GM19099 (cell line): ENCODE results near the gene YY1.

Source experiments
- POLR2A ChIP-seq: IDR thresholded peaks from 3 replicates; pipeline ENCODE4 v1.6.1; 2011; ENCODE audit warnings: low read depth; ENCODE audit not compliant: insufficient read length; ENCODE audit errors: extremely low read depth

The YY1 gene

GRCh38 chr14:100262545-100262944, 23.6 kb downstream of the YY1 start:
- no peak for TF ChIP-seq POLR2A

- no peak for TF ChIP-seq POLR2A
Observed at GRCh38 chr14:100263141-100263540, 24.2 kb downstream of the YY1 start.

GRCh38 chr14:100267990-100268389, 29.0 kb downstream of the YY1 start:
- no peak for TF ChIP-seq POLR2A

- TF ChIP-seq POLR2A: no peak
Observed at GRCh38 chr14:100268591-100269207, 29.8 kb downstream of the YY1 start.

- TF ChIP-seq POLR2A: no peak
Observed at GRCh38 chr14:100271247-100271939, 32.4 kb downstream of the YY1 start.

- TF ChIP-seq POLR2A: no peak
Observed at GRCh38 chr14:100274250-100274649, 35.3 kb downstream of the YY1 start.

- TF ChIP-seq POLR2A: no peak
Observed at GRCh38 chr14:100275214-100275613, 36.3 kb downstream of the YY1 start.

- TF ChIP-seq POLR2A: no peak
Observed at GRCh38 chr14:100278702-100279101, 39.8 kb downstream of the YY1 start.

GRCh38 chr14:100279133-100279532, 40.2 kb downstream of the YY1 start:
- TF ChIP-seq POLR2A: no peak

- no peak for TF ChIP-seq POLR2A
Observed at GRCh38 chr14:100279563-100279962, 40.6 kb downstream of the YY1 start.

- TF ChIP-seq POLR2A: no peak
Observed at GRCh38 chr14:100281286-100282082, 42.5 kb downstream of the YY1 start.

GRCh38 chr14:100282083-100282350, 43.1 kb downstream of the YY1 start:
- TF ChIP-seq POLR2A: no peak

- TF ChIP-seq POLR2A: no peak
Observed at GRCh38 chr14:100282766-100283419, 43.9 kb downstream of the YY1 start.

GRCh38 chr14:100283984-100284881, 45.3 kb downstream of the YY1 start:
- no peak for TF ChIP-seq POLR2A
